ENCODE data around the gene RRN3.
A peak's percentile ranks its signal among the peaks of the same experiment; 100 is the strongest.
"Not testable (repeated sequence)": the region's sequence is repeated elsewhere in the genome, so short reads cannot be mapped to it uniquely, and the experiment has no call there.

Gene RRN3, protein sequence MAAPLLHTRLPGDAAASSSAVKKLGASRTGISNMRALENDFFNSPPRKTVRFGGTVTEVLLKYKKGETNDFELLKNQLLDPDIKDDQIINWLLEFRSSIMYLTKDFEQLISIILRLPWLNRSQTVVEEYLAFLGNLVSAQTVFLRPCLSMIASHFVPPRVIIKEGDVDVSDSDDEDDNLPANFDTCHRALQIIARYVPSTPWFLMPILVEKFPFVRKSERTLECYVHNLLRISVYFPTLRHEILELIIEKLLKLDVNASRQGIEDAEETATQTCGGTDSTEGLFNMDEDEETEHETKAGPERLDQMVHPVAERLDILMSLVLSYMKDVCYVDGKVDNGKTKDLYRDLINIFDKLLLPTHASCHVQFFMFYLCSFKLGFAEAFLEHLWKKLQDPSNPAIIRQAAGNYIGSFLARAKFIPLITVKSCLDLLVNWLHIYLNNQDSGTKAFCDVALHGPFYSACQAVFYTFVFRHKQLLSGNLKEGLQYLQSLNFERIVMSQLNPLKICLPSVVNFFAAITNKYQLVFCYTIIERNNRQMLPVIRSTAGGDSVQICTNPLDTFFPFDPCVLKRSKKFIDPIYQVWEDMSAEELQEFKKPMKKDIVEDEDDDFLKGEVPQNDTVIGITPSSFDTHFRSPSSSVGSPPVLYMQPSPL

DNA sequence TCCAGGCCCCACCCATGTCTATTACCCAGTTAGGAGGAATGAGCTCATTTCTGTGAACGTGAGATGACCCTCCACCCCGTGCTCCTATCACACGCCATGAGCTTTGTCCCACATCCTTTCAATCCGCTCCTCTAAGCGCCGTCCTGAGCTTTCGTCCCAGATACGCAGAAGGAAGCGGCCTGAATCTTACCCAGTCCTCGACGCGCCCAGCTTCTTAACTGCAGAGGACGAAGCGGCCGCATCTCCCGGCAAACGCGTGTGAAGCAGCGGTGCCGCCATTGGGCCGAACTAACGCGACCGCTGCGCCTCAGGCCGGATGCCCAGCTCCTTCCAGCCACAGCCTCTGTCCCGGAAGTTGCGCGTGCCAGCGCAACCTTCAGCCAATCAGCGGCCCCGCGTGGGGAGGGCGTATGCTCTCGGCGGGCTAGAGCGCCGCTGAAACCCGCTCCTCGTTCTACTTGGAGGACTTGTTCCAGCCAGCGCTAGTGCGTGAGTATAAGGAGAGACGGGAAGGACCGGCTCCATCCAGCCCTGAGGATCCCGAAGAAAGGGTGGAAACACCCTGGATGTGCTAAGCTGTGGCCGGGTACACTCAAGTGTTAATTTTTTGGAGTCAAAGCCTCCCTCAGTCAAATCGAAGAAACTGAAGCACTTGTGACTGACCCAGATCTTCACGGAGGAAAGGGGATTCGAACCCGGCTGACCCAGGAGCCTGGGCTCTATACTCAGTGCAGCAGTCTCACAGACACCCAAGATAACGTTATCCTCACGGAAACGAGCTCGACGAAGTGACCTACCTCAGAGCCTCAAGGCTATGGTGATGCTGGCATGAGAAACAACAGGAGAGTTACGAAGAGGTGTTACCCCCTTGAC lies at the start of gene RRN3:
Gene RRN3, minus strand, starts transcription at position 318 of the 873 bp plus-strand sequence. Its CDS starts 39 bp downstream, at position 279.
- peak; percentile 89 for DNase-seq

DNA sequence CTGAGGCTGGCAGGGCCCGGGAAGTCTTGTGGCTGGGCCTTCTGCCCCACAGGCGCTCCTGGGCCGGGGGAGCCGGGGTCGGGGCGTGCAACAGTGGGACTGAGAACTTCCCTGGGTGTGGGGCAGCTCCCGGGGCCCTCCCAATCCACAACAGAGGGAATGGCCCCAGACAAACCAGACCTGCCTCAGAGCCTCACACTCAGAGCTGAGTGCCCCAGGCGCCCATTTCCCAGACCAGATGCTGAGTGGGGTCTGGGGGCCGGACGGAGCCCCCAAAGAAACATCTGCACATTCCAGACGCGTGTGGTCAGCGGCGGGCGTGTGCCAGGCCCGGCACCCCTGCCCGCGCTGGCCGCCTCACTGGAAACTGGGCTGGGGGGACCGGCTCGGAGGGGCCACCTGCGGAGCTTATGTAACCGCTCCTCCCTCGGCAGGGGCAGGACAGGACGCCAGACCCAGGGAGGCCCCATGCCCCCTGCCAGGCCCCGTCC lies 49.6 kb upstream of the RRN3 start:
- DNase-seq = not testable (repeated sequence)

DNA sequence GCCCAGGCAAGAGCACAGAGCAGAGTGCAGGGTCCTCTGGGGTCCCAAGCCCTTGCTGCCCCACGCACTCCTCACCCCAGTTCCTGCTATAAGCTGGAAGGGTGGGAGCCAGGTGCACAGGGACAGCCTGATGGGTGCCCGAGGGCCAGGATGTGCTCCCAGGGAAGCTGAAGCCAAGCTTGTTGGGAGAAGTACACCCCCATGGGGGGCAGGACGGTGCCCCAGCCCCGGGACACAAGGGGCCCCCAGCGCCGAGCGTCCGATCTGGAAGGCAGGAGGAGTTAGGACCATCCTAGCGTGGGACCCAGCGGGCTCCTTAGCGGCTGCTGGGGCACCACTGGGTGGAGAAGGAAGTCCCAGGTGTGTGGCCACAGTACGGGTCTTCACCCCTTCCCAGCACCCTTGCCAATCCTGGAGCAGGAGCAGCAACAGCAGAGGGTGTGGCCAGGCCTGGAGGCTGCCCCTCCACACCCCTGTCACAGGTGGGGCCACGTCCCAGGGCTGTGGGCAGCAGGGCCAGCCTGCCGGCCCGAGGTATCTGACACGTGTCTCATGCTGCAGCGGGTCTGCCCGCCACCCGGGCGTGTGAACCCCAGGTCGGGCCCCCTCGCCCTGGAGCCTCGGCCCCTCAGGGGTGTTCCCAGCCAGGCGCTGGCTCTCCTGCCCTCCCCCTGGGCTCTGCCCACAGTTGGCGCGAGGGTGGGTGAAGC lies 49.0 kb upstream of the RRN3 start:
- not testable (repeated sequence) for DNase-seq

DNA sequence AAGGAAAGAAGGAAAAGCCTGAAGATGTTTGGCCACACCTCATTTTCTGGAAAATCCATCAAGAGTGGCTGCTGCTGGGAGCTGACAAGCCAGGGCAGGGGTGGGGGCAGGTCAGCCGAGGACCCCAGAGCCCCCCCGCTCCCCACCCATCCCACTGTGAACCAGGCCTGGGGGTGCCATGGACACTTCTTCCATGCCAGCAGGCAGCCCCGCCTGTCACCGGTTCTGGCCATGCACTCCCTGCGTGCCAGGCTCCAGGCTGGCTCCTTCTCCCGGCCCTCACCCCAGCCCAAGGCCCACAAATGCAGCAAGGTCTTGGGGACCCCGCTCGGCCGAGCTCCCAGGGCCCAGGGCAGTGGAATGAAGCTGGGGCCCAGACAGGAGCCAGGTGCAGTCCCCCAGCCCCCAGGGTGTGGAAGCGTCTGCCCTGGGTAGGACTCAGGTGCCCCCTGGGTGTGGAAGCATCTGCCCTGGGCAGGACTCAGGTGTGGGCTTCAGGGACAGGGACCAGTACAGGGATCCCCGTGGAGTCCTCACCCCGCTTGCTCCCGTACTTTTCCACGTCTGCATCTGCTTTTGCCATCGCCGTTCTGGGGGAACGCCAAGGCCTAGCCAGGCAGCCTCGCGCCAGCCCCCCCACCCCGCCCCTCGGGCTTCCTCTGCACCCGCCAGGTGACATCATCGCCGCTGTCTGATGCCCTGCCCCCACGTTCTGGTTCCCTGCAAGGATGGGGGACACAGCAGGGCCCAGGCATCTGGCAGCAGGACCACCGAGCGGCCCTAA lies 48.2 kb upstream of the RRN3 start:
- DNase-seq = not testable (repeated sequence)

DNA sequence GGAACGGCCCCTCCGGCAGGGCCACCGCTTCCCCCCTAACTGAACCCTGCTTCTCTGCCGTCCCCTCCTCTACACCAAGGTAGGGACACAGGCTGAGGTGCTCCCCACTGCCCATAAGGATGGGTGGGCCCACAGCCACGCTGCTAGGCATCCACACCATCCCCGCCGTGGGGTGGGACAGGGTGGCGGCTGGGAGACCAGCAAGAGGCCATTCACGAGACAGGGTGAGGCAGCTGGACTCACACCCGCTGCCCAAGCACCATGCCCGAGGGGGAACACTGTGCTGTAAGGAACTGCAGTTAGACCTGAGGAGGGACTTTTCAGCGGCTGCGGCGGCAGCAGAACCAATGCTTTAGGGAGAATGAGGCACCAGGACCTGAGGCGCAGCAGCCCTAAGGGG lies 47.5 kb upstream of the RRN3 start:
- no peak for DNase-seq

DNA sequence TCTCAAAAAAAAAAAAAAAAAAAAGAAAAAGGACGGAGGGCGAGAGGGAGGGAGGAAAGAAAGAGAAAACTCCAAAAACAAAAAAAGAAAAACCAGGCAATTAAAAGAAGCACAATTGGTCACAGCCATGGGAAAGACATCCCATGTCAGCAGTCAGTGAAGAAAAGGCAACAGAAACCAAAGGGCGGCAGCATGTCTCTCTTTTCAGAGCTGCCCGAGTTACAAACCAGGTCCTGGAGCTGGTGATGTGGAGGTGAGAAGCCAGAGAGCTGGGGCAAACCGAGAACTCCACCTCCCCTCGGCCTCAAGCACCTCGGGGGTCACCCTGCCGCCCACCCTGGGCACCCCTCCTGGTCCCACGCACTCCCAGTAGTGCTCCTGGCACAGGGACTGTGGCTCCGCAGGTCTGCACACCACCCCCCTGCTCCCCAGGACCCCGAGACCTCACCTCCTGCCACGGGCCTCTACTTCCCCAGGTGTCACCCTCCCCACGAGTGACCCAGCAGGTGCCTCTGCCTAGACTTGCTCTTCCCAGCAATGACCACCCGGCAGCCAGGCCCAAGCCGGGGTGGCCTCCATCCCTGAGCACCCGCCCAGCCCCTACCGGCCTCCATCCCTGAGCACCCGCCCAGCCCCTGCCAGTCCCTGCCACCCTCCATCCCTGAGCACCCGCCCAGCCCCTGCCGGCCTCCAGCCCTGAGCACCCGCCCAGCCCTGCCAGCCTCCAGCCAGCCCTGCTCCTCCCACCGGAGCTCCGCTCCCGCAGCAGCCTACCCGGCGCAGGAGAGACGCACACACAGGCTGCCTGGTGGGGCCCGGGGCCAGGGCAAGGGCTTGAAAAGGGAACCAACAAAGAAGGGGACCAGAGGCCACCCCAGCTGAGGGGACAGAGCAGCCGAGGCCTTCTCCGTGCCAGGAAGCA lies 46.6 kb upstream of the RRN3 start:
- not testable (repeated sequence) for DNase-seq

DNA sequence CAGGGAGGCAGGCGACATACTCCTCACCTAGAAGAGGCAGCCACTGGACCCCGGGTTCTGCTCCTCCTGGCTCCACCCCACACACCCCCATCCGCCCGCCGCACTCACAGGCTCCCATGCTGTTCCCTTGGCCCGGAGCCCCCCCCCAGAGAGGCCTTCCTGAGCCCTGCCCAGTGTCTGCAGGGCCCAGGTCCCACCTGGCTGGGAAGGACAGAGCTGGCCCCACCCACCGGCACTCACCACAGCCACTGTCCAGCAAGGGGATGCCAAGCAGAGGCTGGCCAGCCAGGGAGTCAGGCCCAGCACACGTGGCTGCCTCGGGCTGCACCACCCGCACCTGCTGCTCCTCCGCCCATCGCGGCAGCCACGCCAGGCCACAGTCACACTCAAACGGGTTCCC lies 43.4 kb upstream of the RRN3 start:
- DNase-seq = not testable (repeated sequence)

DNA sequence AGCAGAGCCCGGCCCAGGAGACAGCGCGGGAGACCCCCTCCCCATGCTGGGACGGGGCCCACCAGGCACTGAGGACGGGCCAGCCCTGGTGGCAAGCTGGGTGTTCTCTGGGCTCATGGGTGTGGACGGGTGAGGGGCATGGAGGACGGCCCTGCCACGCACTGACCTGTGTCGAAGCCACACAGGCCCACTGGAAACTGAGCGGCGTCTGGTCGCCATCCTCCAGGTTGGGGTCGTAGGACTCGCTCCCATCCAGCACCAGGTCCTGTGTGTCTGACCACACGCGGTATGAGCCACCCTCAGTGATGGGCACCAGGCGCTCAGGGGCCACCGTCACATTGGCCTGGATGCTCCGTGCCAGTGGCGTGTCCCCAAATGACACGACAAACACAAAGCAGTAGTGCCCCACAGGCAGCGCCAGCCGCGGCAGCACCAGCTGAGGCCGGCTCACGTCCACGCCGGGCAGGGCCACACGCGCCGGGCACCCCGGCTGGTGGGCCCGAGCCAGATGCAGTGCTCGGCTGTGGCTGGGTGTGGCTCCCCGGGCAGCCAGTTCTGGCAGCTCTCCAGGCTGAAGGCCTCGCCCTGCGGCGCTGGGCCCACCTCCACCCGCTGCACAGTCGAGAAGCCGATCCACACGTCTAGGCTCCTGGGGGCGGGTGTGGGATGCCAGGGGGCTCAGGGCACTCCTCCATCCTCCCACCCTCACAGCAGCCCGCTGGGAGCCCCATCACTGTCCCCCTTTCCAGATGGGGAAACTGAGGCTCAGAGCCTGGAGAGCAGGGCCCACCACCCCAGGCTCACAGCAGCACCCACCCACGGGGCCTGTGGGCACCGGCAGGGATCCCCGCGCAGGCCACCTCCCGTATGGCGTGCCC lies 41.6 kb upstream of the RRN3 start:
- DNase-seq = not testable (repeated sequence)

DNA sequence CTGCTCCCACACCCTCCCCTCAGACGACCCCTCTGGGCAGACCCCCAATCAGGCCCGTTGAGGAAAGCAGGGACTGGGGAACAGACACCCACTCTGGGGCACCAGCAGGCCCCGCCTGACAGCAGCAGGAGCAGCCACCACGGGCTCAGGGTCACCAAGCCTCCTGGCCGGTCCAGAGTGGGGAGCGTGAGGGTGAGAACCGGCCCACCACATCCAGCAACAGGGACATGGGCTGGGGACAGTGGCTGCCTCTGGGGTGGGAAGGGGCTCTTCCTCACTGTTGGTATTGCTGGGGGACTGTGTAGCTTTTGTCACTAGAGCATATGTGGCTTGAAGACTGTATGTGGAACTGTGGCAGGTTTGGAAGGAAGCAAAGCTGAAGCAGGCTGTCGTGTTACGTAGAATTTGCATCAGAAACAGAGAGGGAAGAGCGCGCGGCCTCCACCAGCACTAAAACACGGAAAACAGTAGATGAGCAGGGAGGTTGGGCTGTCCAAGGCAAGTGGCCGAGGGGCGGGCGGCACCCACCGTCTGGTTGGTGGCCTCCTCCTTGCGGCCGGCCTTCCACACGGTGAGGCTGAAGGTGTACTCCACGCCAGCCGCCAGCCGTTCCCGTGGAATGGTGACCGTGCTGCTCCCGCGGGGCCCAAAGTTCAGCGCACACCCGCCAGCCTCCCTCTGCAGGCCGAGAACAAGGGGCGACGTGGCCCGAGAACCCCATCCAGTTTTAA lies 40.8 kb upstream of the RRN3 start:
- DNase-seq = not testable (repeated sequence)

DNA sequence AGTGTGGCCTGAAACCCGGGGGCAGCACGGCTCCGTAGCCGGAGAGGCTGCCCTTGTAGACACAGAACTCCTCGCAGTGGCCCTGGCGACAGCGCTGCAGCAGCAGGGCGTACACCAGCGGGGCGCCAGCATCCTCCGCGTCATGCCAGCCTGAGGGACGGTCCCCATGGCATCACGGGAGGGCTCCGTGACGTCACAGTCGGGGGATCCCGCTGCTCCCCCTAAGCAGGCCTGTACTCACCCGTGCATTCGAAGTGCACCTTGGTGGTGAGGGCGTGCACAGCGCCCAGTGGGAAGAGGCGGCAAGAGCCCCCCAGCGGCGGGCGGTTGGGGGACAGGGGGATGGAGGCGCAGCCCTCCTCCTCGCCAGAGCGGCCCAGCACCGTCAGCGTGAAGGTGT lies 39.5 kb upstream of the RRN3 start:
- DNase-seq = not testable (repeated sequence)

DNA sequence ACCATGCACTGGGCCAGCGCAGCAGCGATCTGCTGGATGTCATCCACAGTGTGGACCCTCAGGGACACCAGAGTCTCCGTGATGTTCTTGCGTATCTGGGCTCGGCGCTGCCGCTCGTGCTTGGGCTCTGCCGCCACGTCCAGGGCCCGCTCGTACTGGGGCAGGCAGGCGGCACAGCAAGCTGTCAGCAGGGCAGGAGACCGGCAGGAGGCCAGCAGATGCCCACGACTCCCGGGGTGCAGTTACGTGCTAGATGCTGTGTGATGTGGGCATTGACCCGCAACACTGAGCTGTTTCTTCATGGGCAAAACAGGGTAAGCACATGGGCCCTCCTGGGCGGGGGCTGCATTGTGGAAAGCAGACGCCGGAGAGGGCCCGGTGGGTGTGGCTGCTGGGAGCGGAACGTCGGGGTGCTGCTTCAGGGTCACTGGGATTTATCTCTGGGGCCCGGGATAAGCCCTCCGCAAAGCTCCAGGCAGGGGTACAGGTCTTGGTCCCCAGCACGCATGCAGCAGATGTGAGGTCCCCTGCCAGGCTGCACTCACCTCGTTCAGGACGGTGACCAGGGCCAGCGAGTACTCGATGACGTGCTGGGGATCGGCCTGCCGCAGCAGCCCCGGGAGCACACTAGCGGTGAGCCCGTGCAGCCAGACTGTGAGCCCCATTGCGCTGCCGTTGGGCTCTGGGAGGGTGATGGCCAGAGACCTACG lies 38.8 kb upstream of the RRN3 start:
- DNase-seq = not testable (repeated sequence)

DNA sequence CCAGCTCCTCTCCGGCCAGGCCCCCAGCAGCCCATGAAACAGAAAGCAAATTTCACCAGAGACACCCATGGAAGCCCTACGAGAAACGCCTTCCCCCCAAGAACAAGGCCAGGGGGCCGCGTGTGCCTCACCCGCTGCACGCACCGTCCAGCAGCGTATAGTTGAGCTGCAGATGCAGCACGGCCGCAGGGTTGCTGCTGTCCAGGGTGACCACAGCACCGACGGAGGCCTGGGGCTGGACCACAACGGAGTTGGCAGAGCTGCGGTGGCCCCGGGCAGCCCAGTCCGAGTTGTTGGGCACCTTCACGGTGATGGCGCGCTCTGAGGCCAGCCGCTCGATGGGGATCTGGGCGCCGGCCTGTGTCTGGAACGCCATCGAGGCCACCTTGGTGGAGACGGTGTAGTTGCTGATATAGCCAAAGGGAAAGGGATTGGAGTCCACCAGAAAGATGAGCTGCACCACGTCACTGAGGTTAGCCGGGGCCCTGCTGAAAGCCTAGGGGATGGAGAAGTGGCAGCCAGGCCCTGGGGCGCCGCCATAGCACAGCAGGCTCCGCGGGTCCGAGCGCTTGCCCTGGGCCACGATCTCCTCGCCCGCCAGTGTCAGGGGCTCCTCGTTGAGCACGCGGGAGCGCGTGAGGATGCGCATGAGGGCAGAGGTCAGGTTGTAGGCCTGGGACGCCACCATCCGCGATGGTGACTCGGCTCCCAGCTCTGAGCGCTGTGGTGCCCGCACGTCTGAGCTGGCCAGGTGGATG lies 37.0 kb upstream of the RRN3 start:
- DNase-seq = not testable (repeated sequence)

DNA sequence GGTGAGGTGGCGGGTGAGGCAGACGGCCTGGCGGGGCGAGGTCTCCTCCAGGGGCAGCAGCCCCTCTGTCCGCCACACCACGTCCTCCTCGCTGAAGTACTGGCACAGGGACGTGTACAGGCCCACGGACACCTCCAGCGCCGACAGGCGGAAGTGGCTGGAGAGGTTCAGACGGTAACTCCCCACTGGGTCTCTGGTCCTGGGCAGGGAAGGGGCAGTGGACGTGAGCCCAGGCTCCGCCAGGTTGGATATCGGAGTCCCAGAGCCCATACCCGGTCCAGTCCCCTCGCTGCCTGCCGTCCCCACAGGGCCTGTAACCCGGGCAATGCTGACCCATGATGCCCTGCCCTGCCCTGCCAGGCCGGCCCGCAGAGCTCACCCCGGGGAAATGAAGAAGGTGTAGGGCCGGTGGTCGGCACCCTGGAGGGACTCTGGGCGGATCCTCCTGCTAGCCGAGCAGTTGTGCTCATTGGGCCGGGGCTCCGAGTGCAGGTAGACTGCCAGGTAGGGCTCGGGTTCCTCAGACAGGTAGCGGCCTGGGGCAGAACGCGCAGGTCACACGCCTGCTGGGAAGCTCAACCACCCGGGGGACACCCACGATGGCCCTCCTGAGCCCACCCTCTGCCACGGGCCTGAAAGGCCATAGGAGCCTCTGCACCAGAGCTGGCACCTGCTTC lies 36.3 kb upstream of the RRN3 start:
- DNase-seq = not testable (repeated sequence)

DNA sequence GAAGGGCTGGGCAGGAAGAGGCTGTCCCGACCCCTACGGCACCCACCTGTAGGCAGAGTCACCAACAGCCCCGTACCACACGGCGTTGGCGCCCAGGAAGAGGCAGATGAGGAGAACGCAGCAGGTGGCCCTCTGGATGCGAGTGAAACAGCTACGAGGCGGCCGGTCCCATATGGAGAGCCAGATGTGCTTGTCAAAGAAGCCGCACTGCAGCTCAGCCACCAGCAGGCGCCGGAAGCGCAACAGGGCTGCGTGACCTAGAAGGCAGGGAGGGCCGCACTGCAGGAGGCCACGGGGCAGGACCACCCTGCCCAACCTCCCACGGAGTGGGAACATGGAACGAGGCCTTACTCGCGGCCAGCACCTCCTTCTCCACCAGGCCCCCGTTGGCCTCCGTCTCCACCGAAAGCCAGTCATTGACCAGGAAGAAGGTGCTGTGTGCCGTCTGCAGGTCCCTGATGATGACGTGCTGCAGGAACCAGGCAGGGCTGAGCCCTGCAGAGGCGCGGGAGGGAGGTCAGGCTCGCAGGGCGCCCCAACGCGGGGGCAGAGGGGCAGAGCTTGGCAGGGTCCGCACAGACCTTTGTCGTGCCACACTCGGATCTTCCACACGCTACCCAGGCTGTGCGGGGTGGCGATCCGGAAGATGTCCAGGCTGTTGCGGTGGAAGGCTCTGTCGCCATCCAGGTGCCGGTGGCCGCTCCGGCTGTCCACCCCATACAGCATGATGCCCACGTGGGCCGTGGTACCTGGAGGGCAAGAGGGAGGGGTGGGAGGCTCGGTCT lies 33.8 kb upstream of the RRN3 start:
- not testable (repeated sequence) for DNase-seq

DNA sequence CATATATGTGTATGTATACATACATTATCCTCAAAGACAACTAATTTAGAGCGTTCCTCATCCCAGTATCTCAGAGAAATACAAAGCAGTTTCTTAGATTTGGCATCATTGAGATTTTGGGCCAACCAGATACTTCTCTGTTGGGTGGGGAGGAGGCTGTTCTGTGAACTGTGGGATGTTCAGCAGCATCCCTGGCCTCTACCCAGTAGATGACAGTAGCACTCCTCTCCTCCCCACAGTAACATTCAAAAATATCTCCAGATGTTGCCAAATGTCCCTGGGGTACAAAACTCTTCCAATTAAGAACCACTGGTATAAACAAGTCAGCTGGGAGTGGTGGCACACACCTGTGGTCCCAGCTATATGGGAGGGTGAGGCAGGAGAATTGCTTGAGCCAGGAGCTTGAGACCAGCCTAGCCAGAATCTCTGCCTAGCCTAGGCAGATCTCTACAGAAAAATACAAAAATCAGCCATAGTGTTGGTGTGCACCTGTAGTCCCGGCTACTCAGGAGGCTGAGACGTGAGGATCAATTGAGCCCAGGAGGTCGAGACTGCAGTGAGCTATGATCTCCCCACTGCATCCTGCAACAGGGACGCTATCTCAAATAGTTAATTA lies 6.4 kb upstream of the RRN3 start:
- DNase-seq = not testable (repeated sequence)

All from stimulated activated CD4-positive, alpha-beta T cell treated with anti-CD3 and anti-CD28 coated beads, Interleukin-1b, Interleukin-23, amount 100 ng/mL, for 48 hours (primary cell).